Right renal cortex interstitium (tissue), 3 donors: Measurements from ENCODE around the gene FAT1. TPM values are rescaled to one million over a fixed set of nuclear protein-coding genes. Genes with fewer than 3 reads are reported as not detected.
A peak's percentile ranks its signal among the peaks of the same experiment; 100 is the strongest.

Experiments used
- DNase-seq, 3 donors: peaks; one replicate each; pipeline ENCODE4 v3.0.0-alpha.2; 2013; ENCODE audit warnings: low read depth in 3 of 3, low spot score in 2 of 3
- polyA plus RNA-seq, 3 donors: library from polyadenylated mRNA; unstranded; fragments of 120-200 nt; gene quantifications; one replicate each; pipeline ENCODE4 v1.2.1, GENCODE V29; 2013; ENCODE audit not compliant: insufficient read length in 3 of 3

The FAT1 gene
- polyA plus RNA-seq, 3 donors: 232 to 253 (median 236) TPM

- no peak for DNase-seq
Observed at GRCh38 chr4:186699881-186700397, 23.7 kb downstream of the FAT1 start.

GRCh38 chr4:186699298-186699697 is 24.4 kb downstream of the FAT1 start:
- DNase-seq: no peak

- no peak for DNase-seq
Observed at GRCh38 chr4:186698525-186698924, 25.1 kb downstream of the FAT1 start.

- DNase-seq: no peak
Observed at GRCh38 chr4:186698028-186698427, 25.6 kb downstream of the FAT1 start.

- DNase-seq: no peak
Observed at GRCh38 chr4:186695392-186695791, 28.3 kb downstream of the FAT1 start.

GRCh38 chr4:186693894-186694293 is 29.8 kb downstream of the FAT1 start:
- no peak for DNase-seq

GRCh38 chr4:186693159-186693815 is 30.4 kb downstream of the FAT1 start:
- DNase-seq: no peak

- no peak for DNase-seq
Observed at GRCh38 chr4:186691396-186691795, 32.3 kb downstream of the FAT1 start.

- DNase-seq: no peak
Observed at GRCh38 chr4:186689476-186689875, 34.2 kb downstream of the FAT1 start.

- DNase-seq: no peak
Observed at GRCh38 chr4:186688150-186688943, 35.3 kb downstream of the FAT1 start.

GRCh38 chr4:186687265-186687664 is 36.4 kb downstream of the FAT1 start:
- DNase-seq: no peak

GRCh38 chr4:186685767-186686183 is 37.9 kb downstream of the FAT1 start:
- DNase-seq: no peak

- no peak for DNase-seq
Observed at GRCh38 chr4:186684889-186685309, 38.8 kb downstream of the FAT1 start.

GRCh38 chr4:186684220-186684619 is 39.4 kb downstream of the FAT1 start:
- DNase-seq: no peak

- DNase-seq: no peak
Observed at GRCh38 chr4:186680641-186681040, 43.0 kb downstream of the FAT1 start.

- DNase-seq: peak in 1 of 3 donors; percentile 21
Observed at GRCh38 chr4:186676531-186677161, 47.0 kb downstream of the FAT1 start.

- DNase-seq: no peak
Observed at GRCh38 chr4:186669735-186670134, 53.9 kb downstream of the FAT1 start.

- DNase-seq: peak in 1 of 3 donors; percentile 38
Observed at GRCh38 chr4:186669159-186669731, 54.4 kb downstream of the FAT1 start.

GRCh38 chr4:186666750-186667149 is 56.9 kb downstream of the FAT1 start:
- DNase-seq: no peak

- DNase-seq: no peak
Observed at GRCh38 chr4:186666252-186666651, 57.4 kb downstream of the FAT1 start.

- no peak for DNase-seq
Observed at GRCh38 chr4:186660403-186660802, 63.3 kb downstream of the FAT1 start.
